Activated CD4-positive, alpha-beta T cell treated with anti-CD3 and anti-CD28 coated beads, Interleukin-2, amount 50 U/mL, for 1 hour (primary cell): ENCODE data around the gene ATAD1.

Experiments used
- DNase-seq: peaks from one replicate; pipeline ENCODE4 v3.0.0-alpha.2; 2020

Gene ATAD1

DNA sequence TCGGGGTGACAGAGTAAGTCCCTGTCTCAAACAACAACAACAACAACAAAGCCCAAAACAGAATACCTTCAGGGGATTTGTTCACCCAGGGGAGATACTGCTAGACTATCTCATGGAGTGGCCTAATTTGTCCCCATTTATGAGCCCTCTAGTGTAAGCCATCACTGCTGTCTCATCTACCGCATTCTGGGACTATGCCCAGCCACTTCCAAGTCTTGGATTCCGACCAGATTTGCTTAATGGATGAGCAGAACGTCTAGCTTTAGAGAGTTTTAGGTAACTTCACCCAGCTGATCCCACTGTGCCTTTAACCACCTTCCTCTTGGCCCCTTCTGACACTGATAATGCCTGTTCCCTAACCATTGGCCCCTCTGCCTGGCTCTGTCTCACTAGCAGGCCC lies 111.3 kb downstream of the ATAD1 start:
- no peak for DNase-seq

DNA sequence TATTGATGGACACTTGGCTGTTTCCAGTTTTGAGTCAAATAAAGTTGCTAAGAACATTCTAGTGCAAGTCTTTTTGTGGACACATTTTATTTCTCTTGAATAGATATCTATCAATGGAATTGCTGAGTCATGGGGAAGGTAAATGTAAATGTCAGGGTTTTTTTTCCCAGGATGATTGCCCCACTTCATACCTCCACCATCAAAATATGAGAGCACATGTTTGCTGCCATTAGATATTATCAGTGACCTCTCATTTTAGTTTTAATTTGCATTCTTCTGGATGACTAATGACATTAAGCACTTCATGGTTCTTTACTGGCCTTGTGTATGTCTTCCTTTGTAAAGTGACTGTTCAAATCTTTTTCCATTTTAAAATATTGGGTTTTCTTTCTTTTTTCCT lies 112.7 kb downstream of the ATAD1 start:
- DNase-seq: no peak

DNA sequence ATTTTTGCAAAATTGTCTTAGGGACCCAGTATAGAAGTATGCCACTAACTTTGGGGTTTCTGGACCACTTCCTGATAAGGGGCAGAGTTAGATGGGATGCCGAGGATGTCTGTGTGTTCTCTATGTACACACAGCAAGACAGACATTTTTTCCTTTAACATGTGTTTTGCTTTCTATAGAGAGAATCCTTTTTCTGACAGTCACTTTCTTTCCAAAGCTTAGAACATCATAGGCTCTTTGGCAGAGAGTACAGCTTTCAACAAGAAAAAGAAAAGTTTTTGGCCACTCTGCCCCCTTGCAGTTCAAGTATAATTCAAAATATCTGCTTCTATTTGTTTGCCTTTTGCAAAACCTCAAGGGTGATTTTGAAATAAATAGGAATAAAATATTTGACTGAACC lies 114.3 kb downstream of the ATAD1 start:
- DNase-seq: no peak

DNA sequence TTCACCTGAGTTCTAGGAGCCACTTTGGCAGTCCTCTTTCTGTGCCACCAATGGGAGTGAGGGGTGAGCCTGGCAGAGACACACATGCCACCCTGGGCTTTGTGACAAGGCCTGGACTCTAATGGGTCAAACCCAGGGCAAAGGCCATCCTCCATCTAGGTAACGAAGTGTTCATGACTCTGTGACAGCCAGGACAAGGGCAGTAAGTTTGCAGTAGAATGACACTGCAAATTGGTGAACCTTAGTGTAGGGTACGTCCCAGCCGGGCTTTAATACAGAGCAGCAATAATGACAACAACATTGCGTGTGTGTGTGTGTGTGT lies 115.1 kb downstream of the ATAD1 start:
- no peak for DNase-seq

DNA sequence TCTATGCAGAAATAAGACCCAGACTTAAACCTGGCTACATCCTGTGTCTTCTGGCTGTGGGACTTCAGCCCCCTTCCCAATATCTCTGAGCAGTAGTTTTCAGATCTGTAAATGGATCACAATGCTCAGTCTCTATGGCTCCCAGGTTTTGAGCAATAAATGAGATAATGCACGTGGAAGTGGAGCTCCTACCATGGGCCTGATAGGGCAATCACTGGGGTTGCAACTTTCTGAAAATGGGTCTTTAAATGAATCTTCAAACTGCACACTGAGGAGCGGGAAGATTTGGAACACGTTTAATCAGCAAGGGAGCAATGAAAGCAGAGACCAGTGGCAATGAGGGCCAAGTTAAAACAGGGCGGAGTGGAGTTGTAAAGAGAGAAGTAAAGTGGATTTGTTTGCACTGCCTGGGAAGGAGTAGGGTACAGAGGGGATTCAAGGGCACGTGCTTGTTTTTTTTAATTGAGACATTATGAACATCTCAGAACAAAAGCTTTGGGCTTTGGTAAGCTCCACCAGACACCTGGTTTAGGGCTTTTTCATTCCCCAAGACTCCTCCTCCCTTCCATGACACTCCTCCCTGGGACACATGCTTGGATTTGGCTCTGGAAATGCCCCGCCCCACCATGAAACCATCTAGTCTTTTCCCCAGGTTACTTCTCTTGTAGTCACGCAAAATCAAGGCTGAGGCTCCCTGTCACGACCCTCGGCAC lies 115.6 kb downstream of the ATAD1 start:
- no peak for DNase-seq
